ENCODE data around the gene P3H1. TPM values are rescaled to one million over a fixed set of nuclear protein-coding genes. Genes with fewer than 3 reads are reported as not detected.
"Not testable (repeated sequence)": the region's sequence is repeated elsewhere in the genome, so short reads cannot be mapped to it uniquely, and the experiment has no call there.

P3H1 gene
- total RNA-seq, 6 donors from 2014 or later: 21.0 to 58.7 (median 35.3) TPM

DNA sequence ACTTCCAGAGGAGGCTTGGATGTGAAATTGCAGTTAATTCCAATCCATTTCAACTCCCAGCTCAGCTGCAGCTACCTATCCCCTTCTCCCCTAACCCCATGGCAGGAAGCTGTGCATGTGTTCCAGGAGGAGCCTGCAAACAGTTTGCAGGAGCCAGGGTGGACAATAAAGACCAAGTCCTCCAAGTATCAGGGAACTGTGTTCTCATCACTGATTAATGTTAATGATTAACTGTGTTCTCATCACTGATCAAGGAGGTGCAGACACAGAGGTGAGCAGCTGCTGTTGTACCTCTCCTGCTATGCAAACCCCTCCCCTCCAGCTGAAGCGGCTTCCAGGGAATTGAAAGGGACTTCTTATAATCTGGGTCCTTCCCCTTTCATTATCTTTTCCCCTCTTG lies 46.0 kb downstream of the P3H1 start:
- no peak for ATAC-seq (ENCODE audit: low FRiP score in 2 of 2)
- peaks cover 0 to 5% (median 1%) of the 10 kb centered on the region in 4 donors for H3K36me3 ChIP-seq
- no peaks in the 10 kb centered on the region for H3K9me3 ChIP-seq
- no peak overlapping the region for H3K27ac ChIP-seq
- DNase-seq: no peak
- WGBS, 2 donors: 78 to 100% methylated on average over 1 of the region's 1 CpG
- no peak overlapping the region for H3K4me3 ChIP-seq
- TF ChIP-seq EP300 (IDR thresholded peaks at IDR 0.05): no peak
- TF ChIP-seq, protein P1, sequence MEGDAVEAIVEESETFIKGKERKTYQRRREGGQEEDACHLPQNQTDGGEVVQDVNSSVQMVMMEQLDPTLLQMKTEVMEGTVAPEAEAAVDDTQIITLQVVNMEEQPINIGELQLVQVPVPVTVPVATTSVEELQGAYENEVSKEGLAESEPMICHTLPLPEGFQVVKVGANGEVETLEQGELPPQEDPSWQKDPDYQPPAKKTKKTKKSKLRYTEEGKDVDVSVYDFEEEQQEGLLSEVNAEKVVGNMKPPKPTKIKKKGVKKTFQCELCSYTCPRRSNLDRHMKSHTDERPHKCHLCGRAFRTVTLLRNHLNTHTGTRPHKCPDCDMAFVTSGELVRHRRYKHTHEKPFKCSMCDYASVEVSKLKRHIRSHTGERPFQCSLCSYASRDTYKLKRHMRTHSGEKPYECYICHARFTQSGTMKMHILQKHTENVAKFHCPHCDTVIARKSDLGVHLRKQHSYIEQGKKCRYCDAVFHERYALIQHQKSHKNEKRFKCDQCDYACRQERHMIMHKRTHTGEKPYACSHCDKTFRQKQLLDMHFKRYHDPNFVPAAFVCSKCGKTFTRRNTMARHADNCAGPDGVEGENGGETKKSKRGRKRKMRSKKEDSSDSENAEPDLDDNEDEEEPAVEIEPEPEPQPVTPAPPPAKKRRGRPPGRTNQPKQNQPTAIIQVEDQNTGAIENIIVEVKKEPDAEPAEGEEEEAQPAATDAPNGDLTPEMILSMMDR (IDR thresholded peaks at IDR 0.05): no peak
- TF ChIP-seq POLR2AphosphoS5 (IDR thresholded peaks at IDR 0.05): no peak
- no peak for TF ChIP-seq POLR2A (IDR thresholded peaks at IDR 0.05)
- no peaks in the 10 kb centered on the region for H3K4me1 ChIP-seq
- no peaks in the 10 kb centered on the region for H3K27me3 ChIP-seq

DNA sequence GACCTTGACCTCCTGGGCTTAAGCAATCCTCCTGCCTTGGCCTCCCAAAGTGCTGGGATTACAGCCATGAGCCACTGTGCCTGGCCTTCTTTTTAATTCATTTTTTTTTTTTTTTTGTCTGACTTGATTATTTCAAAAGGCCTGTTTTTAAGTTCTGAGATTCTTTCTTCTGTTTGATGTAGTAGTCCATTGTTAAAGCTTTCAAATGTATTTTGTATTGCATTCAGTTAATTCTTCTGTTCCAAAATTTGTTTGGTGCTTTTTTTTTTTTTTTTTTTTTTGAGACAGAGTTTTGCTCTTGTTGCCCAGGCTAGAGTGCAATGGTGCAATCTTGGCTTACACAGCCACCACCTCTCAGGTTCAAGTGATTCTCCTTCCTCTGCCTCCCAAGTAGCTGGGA lies 52.4 kb downstream of the P3H1 start:
- not testable (repeated sequence) for H3K4me3 ChIP-seq; ATAC-seq (ENCODE audit: low FRiP score in 2 of 2); H3K4me1 ChIP-seq; DNase-seq; H3K27me3 ChIP-seq; H3K27ac ChIP-seq
- peaks cover 0 to 29% (median 2%) of the 10 kb centered on the region in 4 donors for H3K36me3 ChIP-seq
- peaks cover 0 to 13% (median 3%) of the 10 kb centered on the region in 4 donors for H3K9me3 ChIP-seq

DNA sequence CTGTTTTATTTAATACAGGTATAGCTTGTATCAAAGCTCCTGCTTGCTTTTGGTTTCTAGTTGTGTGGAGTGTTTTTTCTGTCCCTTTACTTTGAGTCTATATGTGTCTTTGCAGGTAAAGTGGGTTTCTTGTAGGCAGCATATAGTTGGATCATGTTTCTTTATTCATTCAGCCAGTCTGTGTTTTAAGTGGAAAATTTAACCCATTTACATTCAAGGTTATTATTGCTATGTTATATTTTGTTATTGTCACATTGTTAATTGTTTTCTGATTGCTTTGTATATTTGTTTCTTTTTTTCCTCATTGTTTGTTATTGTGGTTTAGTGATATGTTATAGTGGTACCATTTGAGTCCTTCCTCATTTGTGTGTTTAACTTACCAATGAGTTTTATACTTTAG lies 53.5 kb downstream of the P3H1 start:
- Histone ChIP-seq H3K27ac (no peak overlapping the region), H3K9me3 (peaks cover 0 to 13% (median 3%) of the 10 kb centered on the region in 4 donors), H3K36me3 (peaks cover 0 to 29% (median 2%) of the 10 kb centered on the region in 4 donors)

DNA sequence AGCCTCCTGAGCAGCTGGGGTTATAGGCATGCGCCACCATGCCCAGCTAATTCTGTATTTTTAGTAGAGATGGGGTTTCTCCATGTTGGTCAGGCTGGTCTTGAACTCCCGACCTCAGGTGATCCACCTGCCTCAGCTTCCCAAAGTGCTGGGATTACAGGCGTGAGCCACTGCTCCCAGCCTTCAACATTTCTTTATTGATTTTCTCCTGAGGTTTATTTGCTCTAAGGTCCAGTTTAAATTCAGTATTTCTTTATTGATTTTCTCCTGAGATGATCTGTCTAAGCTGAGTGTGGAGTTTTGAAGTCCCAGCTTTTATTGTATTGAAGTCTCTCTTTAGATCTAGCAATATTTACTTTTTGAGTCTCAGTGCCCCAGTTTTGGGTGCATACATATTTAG lies 54.0 kb downstream of the P3H1 start:
- H3K36me3 ChIP-seq: peaks cover 0 to 29% (median 1%) of the 10 kb centered on the region in 4 donors
- 91 to 98% methylated on average over 3 of the region's 3 CpGs for WGBS, 2 donors
- not testable (repeated sequence) for ATAC-seq (ENCODE audit: low FRiP score in 2 of 2); H3K27me3 ChIP-seq; H3K27ac ChIP-seq; DNase-seq; H3K4me3 ChIP-seq; H3K4me1 ChIP-seq
- H3K9me3 ChIP-seq: peaks cover 0 to 13% (median 3%) of the 10 kb centered on the region in 4 donors

More for the DNA sequence above, 53.5 kb downstream of the P3H1 start:
- DNase-seq (no peak), ATAC-seq (ENCODE audit: low FRiP score in 2 of 2) (no peak)
- Histone ChIP-seq H3K4me3 (no peak overlapping the region), H3K27me3 (no peaks in the 10 kb centered on the region), H3K4me1 (no peaks in the 10 kb centered on the region)
- TF ChIP-seq, protein P1 (IDR thresholded peaks at IDR 0.05): no peak
- TF ChIP-seq EP300 (IDR thresholded peaks at IDR 0.05): no peak
- TF ChIP-seq POLR2AphosphoS5 (IDR thresholded peaks at IDR 0.05): no peak
- TF ChIP-seq POLR2A (IDR thresholded peaks at IDR 0.05): no peak

DNA sequence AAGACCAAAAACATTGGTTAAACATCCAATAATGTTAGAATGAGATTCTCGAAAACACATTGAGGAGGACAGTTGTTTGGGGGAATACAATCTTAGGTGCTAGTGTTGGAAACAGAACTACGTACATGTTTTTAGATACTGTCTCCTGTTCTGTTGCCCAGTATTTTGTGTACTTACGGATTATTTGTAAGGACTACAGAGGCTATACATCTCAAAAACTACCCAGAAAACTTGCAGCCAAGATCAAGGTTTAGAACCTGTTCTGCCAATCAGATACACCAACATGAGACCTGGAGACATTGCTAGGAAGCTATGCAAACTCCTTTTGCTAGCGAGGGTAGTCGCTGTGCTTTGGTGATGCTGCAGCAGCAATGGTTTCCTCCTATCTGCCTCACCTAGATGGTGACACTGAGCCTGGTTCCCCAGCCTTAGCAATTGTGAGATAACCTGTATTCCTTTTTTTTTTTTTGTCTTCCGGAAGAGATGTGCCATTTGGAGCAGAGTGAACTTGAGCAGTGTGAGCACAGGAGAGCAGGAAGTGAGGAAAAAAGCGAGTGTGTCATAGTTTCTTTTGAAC lies 62.9 kb downstream of the P3H1 start:
- DNase-seq: no peak
- Histone ChIP-seq H3K4me1 (no peaks in the 10 kb centered on the region), H3K36me3 (peaks cover 22 to 87% (median 59%) of the 10 kb centered on the region in 4 donors), H3K9me3 (no peaks in the 10 kb centered on the region), H3K4me3 (no peak overlapping the region), H3K27ac (no peak overlapping the region), H3K27me3 (no peaks in the 10 kb centered on the region)
- TF ChIP-seq POLR2AphosphoS5 (IDR thresholded peaks at IDR 0.05) (no peak), POLR2A (IDR thresholded peaks at IDR 0.05) (no peak), EP300 (IDR thresholded peaks at IDR 0.05) (no peak)
- TF ChIP-seq, protein P1 (IDR thresholded peaks at IDR 0.05): no peak
- WGBS, 2 donors: 95 to 97% methylated on average over 7 of the region's 7 CpGs
- no peak for ATAC-seq (ENCODE audit: low FRiP score in 2 of 2)

DNA sequence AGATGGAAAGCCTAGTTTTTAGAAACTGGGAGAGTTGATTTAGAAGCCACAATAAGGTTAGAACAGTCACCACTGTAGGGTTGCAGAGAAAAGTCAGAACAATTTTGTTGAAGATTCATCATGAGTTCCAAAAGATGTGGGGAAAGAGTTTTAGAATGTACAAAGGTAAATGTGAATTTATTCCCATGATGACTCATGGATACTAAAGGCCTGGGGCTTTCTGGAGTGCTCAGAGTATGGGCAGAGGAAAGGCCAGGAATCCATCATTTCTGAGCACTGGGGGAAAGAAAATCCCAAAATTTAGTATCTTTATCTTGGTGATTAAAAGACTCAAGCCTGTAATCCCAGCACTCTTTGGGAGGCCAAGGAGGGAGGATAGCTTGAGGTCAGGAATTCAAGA lies 66.8 kb downstream of the P3H1 start:
- peaks cover 34 to 98% (median 81%) of the 10 kb centered on the region in 4 donors for H3K36me3 ChIP-seq
- ATAC-seq (ENCODE audit: low FRiP score in 2 of 2) (no peak), DNase-seq (no peak)
- H3K9me3 ChIP-seq: no peaks in the 10 kb centered on the region
- TF ChIP-seq POLR2AphosphoS5 (IDR thresholded peaks at IDR 0.05): no peak
- no peak for TF ChIP-seq POLR2A (IDR thresholded peaks at IDR 0.05)
- TF ChIP-seq, protein P1 (IDR thresholded peaks at IDR 0.05): no peak
- no peaks in the 10 kb centered on the region for H3K4me1 ChIP-seq
- H3K4me3 ChIP-seq: no peak overlapping the region
- H3K27me3 ChIP-seq: no peaks in the 10 kb centered on the region
- H3K27ac ChIP-seq: no peak overlapping the region

Measured in upper lobe of left lung (tissue), 6 donors.